GM12891 (cell line): ENCODE data around the gene CRIP2.

Source experiments
- PAX5 ChIP-seq: IDR thresholded peaks from 2 replicates; pipeline ENCODE4 v1.6.1; 2011; ENCODE audit warnings: low read length, moderate library complexity, mild to moderate bottlenecking; ENCODE audit not compliant: insufficient read depth, severe bottlenecking
- POLR2A ChIP-seq: IDR thresholded peaks from 2 replicates; pipeline ENCODE4 v1.6.1; 2011; ENCODE audit warnings: low read depth, low read length, control low read depth
- POLR2AphosphoS5 ChIP-seq: IDR thresholded peaks from 2 replicates; pipeline ENCODE4 v1.6.1; 2011; ENCODE audit warnings: low read depth, low read length, control low read depth
- POU2F2 ChIP-seq: IDR thresholded peaks from 2 replicates; pipeline ENCODE4 v1.6.1; 2011; ENCODE audit warnings: low read depth, mild to moderate bottlenecking, control low read depth, low read length, moderate library complexity
- TAF1 ChIP-seq: IDR thresholded peaks from 2 replicates; pipeline ENCODE4 v1.6.1; 2011; ENCODE audit warnings: low read depth, low read length, control low read depth

GRCh38 chr14:105436891-105437722 is 37.5 kb upstream of the CRIP2 start:
- TF ChIP-seq POLR2AphosphoS5 (peak; percentile 31; the same call in 1 of the 2 replicates), POLR2A (no peak), TAF1 (no peak), POU2F2 (no peak), PAX5 (no peak)
